GM21576 (cell line): ENCODE measurements around the gene SPECC1.
A peak's percentile ranks its signal among the peaks of the same experiment; 100 is the strongest.
"Not testable (repeated sequence)": the region's sequence is repeated elsewhere in the genome, so short reads cannot be mapped to it uniquely, and the experiment has no call there.

Experiments used
- ATAC-seq: cut with Tn5 transposase; IDR thresholded peaks from one replicate; pipeline ENCODE4 v1.9.1; 2021; ENCODE audit warnings: mild to moderate bottlenecking, moderate library complexity; ENCODE audit not compliant: unreplicated experiment

The SPECC1 gene

DNA sequence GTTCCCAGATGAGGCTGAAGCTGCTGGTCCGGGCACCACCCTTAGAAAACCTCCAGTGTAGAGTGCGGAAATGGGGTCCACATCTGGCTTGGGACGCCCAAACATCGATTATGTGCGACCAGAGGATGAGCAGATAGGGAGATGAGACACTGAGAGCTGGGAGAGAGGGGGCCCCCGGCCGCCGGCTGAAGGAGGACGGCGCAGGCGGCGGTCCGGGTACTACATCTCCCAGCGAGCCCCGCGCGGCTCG lies 182 bp upstream of the SPECC1 start:
- no peak for ATAC-seq

DNA sequence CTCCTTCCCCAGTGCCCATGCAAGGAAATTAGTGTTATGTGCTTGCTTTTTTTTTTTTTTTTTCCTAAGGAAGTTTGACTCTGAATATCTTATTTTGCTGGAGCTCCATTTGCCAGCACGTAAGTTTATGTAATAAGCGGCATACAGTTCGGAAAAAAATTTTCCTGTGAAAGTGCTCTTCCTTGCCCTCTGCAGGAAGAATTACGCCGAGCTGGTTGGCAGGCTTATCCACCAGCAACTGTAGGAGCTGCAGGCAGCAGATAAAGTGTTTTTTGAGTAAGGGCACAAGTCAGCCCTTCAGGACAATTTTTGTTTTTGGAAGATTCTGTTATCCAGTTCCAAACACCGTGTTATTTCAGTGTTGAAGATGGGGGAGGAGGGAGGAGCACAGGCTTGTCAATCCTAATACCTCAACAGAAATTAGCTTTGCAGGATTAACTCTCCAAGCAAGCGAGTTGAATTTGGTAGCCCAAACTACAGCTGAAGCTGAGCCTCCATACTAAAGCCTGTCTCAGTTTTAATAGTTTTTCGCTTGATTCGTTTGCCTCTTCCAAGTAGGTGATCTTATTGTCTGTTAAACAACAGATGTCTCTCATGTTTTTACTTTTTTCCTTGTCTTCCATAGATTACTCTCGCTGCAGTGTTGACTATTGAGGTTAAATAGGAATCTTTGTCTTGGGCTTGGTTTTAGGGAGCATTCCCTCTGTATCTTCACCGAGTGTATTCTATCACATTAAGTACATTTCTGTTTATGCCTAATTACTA lies 1.1 kb downstream of the SPECC1 start:
- no peak for ATAC-seq

DNA sequence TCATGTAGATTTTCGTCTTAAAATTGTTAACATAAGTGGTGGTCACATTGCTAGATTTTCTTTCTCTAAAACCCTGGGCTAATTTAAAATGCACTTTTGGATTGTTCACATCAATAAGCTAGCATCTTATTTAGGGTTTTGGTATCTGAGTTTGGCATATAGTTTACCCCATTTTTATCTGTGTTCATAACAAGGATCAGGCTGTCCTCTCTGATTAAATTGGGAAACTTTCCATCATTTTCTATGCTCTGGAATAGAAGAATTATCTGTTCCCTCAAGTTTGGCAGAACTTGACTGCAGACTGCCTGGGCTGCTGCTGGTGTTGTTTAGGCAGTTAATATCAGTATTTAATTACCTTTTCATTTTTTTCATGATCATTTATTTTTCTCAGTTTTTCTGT lies 1.8 kb downstream of the SPECC1 start:
- ATAC-seq: no peak

DNA sequence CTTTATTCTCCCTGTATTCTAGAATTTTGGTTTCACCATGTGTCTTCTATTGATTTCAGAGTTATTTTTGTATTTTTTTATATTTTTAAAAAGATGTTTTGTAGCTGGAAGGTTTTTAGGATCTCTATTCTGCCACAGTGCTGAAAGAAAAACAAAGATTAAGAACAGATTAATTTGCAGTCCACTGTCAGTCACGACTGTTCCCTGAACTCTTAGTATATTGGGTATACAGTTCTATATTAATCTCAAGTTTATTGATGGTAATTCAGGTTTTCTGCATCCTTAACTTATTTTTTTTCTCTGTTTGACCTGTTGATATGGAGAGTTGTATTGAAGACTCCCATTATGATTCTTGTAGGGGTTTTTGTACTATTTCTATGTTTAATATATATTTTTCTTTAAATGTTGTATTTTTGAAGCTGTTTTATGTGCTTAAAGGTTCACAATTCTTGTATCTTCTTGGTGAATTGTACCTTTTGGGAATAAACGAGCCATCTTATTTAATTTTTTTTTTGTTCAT lies 2.9 kb downstream of the SPECC1 start:
- ATAC-seq: no peak

DNA sequence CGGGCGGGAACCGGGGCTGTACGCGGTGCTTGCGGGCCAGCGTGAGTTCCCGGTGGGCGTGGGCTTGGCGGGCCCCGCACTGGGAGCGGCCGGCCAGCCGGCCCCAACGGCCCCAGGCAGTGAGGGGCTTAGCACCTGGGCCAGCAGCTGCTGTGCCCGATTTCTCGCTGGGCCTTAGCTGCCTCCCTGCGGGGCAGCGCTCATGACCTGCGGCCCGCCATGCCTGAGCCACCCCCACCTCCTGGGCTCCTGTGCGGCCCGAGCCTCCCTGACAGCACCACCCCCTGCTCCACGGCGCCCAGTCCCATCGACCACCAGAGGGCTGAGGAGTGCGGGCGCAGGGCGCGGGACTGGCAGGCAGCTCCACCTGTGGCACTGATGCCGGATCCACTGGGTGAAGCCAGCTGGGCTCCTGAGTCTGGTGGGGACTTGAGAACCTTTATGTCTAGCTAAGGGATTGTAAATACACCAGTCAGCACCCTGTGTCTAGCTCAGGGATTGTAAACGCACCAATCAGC lies 7.4 kb downstream of the SPECC1 start:
- ATAC-seq: not testable (repeated sequence)

DNA sequence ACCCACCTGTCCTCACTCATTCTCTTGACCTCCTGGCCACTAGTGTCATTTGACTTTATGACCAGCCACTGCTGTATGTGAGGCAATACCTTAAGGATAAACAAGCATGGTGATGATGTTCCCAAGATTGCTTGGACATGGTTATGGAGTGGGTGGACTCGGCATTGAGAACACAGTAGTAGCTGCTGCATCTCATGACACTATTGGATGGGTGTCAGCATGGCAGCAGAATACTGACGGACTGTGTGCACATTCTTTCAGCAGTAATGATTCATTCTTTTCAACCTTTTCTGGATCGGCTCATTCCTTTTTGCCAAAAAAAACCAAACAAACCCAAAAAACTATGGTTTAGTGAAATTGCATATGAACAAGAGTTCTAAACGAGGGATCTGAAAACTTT lies 13.5 kb downstream of the SPECC1 start:
- ATAC-seq: no peak

DNA sequence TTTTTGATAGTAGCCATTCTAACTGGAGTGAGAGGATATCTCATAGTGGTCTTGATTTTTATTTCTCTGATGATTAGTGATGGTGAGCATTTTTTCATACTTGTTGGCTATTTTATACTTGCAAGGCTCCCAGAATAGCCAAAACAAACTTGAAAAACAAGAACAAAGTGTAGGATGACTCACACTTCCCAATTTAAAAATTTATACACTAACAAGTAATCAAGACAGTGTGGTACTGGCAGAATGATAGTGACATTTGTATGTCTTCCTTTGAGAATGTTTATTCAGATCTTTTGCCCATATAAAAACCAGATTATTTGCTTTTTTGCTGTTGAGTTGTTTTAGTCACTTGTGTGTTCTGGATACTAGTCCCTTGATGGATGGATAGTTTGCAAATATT lies 17.8 kb downstream of the SPECC1 start:
- ATAC-seq: no peak

DNA sequence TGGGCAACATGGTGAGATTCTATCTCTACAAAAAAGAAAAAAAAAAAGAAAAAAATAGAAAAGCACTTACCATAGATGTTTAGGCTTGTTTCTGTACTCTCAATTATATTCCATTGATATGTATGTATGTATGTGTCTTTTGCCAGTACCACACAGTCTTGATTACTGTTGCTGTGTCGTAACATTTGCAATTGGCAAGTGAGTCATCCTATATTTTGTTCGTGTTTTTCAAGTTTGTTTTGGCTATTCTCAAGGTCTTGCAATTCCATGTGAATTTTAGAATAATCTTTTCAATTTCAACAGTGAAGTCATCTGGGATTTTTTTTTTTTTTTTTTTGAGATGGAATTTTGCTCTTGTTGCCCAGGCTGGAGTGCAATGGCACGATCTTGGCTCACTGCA lies 19.3 kb downstream of the SPECC1 start:
- ATAC-seq: no peak

DNA sequence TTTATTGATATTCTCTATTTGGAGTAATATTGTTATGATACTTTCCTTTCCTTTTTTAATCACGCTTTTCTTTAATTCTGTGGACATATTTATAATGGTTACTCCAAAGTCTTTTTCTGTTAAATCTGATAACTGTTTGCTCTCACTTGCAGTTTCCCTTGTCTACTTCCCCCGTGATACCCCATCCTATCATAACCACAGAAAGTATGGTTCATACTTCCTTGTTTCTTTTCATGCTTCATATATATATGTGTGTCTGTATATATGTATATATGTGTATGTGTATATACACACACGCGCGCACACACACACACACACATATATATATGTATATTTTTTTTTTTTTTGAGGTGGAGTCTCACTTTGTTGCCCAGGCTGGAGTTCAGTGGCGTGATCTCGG lies 23.5 kb downstream of the SPECC1 start:
- no peak for ATAC-seq

DNA sequence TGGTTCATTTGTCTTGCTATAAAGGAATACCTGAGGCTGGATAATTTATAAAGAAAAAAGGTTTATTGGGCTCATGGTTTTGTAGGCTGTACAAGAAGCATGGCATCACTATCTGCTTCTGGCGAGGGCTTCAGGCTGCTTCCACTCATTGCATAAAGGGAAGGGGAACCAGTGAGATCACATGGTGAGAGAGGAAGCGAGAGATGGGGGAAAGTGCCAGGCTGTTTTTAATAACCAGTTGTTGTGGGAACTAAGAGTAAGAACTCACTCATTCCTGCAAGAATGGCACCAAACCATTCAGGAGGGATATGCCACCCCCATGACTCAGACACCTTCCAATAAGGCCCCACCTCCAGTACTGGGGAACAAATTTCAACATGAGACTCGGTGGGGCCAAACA lies 24.3 kb downstream of the SPECC1 start:
- no peak for ATAC-seq

DNA sequence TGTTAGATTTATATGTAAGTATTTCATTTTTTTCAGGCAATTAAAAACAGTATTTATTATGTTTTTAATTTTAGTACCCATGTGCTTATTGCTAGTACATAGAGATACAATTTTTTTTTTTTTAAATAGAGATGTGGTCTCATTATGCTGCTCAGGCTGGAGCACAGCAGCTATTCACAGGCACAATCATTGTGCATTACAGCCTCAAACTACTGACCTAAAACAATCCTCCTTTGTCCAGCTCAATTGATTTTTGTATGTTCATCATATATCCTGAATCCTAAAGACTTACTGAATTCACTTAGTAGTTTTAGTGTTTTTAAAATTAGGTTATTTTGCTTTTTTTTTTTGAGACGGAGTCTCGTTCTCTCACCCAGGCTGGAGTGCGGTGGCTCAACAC lies 26.3 kb downstream of the SPECC1 start:
- ATAC-seq: no peak

DNA sequence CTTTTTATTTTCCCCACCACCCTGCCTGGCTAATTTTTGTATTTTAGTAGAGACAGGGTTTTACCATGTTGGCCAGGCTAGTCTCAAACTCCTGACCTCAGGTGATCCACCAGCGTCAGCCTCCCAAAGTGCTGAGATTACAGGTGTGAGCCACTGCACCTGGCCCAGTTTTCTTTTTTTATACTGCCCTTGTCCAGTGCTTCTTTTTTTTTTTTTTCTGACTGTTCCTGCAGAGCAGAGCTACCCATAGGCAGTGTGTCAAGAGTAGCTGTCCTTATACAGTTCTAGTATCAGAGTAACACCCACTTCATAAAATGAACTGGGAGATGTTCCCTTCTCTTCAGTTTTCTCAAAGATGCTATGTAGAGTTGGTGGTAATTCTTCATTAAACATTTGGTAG lies 28.1 kb downstream of the SPECC1 start:
- not testable (repeated sequence) for ATAC-seq

DNA sequence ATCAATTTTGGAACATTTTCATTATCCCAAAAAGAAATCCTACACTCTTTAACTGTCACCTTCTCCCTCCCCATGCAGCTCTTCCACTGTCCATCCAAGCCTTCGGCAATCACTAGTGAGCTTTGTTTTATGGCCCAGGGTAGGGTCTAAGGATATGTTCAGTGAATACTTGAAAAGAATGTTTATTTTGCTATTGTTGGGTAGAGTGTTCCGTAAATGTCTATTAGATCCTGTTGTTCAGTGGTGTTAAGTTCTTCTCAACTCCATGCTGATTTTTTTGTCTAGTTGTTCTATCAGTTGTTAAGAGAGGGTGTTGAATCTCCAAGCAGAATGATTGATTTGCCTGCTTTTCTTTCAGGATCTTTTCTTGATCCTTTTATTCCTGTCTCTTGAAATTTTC lies 29.9 kb downstream of the SPECC1 start:
- no peak for ATAC-seq

DNA sequence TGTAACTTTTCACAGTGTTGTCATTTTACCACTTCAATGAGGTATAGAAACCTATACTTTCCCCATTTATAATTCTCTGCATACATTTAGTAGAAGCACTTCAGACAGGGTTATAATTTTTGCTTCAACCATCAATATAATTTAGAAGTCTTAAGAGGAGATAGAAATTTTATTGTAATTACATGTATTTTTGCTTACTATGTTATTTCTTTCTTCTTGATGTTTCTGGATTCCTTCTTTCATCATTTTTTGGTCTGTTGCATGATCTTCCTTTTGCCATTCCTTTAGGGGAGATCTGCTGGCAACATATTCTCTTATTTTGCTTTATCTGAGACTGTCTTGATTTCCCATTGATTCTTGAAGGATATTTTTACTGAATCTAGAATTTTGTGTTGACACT lies 31.1 kb downstream of the SPECC1 start:
- no peak for ATAC-seq

DNA sequence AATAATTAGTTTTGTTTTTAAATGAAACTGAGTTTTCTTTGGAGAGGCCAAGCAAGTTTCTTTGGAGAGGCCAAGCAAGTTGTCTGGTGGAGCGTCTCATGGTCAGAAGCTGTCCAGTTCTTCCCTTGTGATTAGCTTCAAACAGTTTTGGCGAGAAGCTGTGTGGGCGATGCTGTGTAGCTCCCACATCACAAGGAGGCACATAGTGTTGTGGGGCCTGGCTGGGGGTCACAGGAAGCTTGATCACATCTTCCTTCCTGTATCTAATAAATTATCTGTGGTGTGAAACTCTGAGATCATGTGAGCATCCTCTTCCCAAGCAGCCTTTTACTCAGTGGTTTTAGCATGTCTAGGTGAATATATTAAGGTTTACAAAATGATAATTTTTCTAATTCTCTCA lies 33.9 kb downstream of the SPECC1 start:
- no peak for ATAC-seq

DNA sequence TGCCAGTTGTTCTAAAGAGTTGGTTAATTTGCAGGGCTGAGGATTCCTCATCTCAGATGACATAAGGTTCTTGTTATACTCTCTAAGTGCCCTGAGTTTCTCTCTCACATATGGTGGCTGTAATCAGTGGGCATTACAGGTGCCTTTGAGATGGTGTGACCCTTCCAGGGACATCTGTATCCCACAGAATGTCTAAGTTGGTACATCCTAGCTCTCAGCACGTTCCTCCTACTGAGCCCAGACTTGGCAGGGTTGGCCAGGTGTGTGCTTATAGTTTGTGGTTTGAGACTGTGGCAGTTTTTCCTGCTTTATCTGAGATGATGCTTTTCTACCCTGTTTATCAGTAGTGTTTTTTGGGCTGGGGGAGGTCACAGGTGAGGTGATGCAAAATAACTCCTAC lies 36.3 kb downstream of the SPECC1 start:
- ATAC-seq: no peak

DNA sequence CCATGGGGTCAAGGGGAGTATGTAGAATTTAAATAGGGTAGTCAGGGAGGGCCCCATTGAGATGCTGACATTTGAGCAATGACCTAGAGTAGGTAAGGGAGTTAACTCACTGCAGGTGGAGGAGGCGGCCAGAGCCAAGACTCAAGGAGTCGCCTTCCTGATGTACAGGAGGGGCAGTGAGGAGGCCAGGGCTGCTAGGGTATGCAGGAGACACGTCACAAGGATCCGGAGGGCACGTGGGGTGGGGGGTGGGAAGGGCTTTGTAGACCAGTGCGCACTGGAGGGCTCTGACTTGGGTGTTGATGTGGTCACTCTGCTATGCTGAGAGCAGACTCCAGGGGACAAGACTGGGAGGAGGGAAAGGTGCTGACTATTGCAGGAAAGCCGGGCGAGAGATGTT lies 37.5 kb downstream of the SPECC1 start:
- ATAC-seq: no peak

DNA sequence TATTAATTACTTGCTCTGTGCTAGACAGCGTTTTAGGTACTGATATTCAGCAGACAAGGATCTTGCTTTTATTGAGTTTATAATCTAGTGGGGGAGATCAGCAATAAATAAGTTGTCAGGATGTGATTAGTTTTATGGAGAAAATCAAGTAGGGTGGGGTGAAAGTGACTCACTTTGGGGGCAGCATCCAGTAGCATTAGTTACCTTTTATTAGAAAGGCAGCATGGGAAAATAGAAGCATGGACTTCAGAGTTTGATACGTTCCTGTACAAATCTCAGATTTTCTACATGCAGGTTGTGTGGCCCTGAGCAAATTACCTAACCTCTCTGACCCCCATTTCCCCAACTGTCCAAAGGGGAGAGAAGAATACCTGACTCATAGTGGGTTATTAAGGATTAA lies 42.5 kb downstream of the SPECC1 start:
- ATAC-seq: no peak

DNA sequence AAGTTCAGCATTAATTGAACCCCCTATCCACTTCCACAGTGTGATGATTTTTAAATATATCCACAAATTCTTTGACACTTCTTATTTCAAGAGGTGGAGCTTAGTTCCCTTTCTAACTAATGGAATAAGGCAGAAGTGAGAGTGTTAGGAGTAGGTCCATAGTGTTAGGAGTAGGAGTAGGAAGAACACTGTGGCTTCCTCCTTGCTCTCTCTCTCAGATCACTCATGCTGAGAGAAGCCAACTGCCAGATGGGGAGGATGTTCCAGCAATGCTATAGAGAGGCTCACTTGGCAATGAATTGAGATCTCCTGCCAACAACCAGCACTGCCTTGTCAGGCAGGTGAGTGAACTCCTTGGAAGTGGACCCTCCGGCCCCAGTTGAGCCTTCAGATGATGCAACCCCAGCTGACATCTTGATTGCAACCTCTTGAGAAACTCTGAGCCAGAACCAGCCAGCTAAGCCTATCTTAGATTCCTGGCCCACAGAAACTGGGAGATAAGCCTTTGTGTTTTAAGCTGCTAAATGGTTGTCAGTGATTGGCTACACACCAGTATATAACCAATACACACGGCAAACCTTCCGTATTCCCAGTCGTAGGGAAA lies 44.3 kb downstream of the SPECC1 start:
- no peak for ATAC-seq

DNA sequence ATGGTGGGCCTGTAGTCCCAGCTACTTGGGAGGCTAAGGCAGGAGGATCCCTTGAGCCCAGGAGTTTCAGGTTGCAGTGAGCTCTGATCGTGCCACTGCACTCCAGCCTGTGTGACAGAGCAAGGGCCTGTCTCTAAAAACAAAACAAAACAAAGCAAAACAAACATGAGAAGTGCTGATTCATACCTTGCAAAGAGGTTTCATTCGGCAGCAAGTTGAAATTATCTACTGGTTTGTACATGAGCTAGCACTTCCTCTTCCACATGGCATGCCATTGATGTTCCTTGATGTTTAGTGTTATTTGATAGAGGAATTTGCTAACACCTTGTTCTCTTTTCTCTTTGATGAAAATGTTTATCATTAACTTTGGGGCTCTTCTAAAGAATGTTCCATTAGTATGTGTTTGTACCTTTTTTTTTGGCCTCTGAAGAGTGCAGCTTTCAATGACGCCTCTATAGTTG lies 50.6 kb downstream of the SPECC1 start:
- peak; percentile 43 for ATAC-seq

DNA sequence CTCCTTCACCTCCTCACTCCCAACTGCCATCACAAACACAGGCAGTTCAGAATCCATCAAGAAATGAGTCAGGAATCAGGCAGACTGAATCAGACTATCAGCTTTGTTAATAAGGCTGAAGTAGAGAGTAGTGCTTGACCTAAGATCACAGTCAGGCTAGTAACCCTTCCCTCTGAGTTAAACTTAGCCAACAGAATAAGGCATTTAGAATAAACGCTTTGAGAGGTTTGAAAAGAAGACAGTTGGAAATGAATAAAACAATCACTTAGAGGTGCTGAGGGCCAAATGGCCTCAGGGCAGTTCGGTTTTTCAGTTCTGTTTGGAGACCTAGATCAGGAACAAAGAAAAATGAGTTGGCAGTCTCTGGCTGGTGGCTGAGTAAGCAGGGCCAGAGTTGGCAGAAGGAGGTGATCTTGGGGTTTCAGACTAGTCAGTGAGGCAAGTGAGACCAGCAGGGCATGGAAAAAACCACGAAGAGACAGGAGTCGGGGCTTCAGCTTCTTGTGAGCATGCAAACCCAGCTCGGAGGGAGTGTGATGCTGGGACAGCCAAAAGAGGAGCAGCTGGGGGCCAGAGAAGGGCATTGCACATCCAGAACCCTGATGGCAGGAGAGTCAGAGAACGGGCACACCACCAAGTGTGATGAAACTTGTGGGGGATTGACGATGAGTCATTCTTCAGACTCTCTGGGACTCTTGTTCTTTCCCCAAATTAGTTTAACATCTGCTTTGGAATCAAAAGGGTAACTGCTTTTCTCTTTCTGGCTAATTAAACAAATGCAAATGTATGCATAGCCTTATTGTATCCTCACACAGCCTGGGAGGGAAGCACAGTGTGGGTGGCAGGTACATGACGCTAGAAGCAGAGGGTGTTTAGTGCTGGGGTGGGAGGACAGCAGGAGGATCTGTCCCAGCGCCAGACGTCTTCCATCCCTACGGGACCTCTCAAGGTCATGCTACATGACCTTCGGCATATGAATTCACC lies 54.8 kb downstream of the SPECC1 start:
- ATAC-seq: peak; percentile 59
